Liver (tissue), 9 donors: ENCODE results near the gene BEST1. TPM values are rescaled to one million over a fixed set of nuclear protein-coding genes. Genes with fewer than 3 reads are reported as not detected.

ENCODE experiments used
- DNase-seq: peaks from one replicate; pipeline ENCODE4 v3.0.0-alpha.2; 2017; ENCODE audit warnings: low spot score
- H3K27ac ChIP-seq, 2 donors: one replicate each; pipeline ENCODE4 v1.7.0; 2013; ENCODE audit warnings: inconsistent platforms in 2 of 2, low read length in 2 of 2, control low read depth in 1 of 2, low read depth in 1 of 2, mild to moderate bottlenecking in 1 of 2
- H3K27me3 ChIP-seq, 4 donors: one replicate each; pipeline versions ENCODE4 v1.6.1 to v1.7.0; 2013; ENCODE audit warnings: low read length in 3 of 4, inconsistent platforms in 1 of 4, mild to moderate bottlenecking in 1 of 4, moderate library complexity in 1 of 4; ENCODE audit not compliant: control insufficient read depth in 4 of 4, insufficient read depth in 4 of 4
- H3K36me3 ChIP-seq, 4 donors: one replicate each; pipeline versions ENCODE4 v1.6.1 to v1.7.0; 2013; ENCODE audit warnings: low read length in 3 of 4, mild to moderate bottlenecking in 3 of 4, low read depth in 1 of 4, moderate library complexity in 1 of 4; ENCODE audit not compliant: control insufficient read depth in 4 of 4, insufficient read depth in 3 of 4
- H3K4me1 ChIP-seq, 4 donors: one replicate each; pipeline versions ENCODE4 v1.6.1 to v1.7.0; 2013; ENCODE audit warnings: low read length in 3 of 4, mild to moderate bottlenecking in 3 of 4, moderate library complexity in 1 of 4; ENCODE audit not compliant: control insufficient read depth in 4 of 4, insufficient read depth in 4 of 4
- H3K4me3 ChIP-seq, 3 donors: one replicate each; pipeline versions ENCODE4 v1.6.1 to v1.7.0; 2013; ENCODE audit warnings: low read length in 3 of 3, control low read depth in 1 of 3, low read depth in 1 of 3, mild to moderate bottlenecking in 1 of 3
- H3K9ac ChIP-seq, 2 donors: one replicate each; pipeline ENCODE4 v1.7.0; 2013; ENCODE audit warnings: low read length in 2 of 2, mild to moderate bottlenecking in 2 of 2, moderate library complexity in 2 of 2, control low read depth in 1 of 2, low read depth in 1 of 2
- H3K9me3 ChIP-seq, 4 donors: one replicate each; pipeline versions ENCODE4 v1.6.1 to v1.7.0; 2013; ENCODE audit warnings: low read length in 3 of 4; ENCODE audit not compliant: control insufficient read depth in 4 of 4
- ATF3 ChIP-seq: IDR thresholded peaks from 2 replicates; pipeline ENCODE4 v1.6.1; 2016; ENCODE audit warnings: antibody characterized with exemption
- EGR1 ChIP-seq, 2 donors: IDR thresholded peaks; 2 replicates each; pipeline ENCODE4 v1.6.1; 2016 to 2018; ENCODE audit warnings: antibody characterized with exemption in 2 of 2, low read depth in 2 of 2
- FOXA1 ChIP-seq: IDR thresholded peaks from 2 replicates; pipeline ENCODE4 v1.6.1; 2016; ENCODE audit warnings: antibody characterized with exemption
- FOXA2 ChIP-seq: IDR thresholded peaks from 2 replicates; pipeline ENCODE4 v1.6.1; 2016; ENCODE audit warnings: antibody characterized with exemption
- HNF4A ChIP-seq, 2 donors: conservative IDR thresholded peaks; 2 replicates each; pipeline ENCODE4 v1.6.1; 2016; ENCODE audit warnings: antibody characterized with exemption in 2 of 2, mild to moderate bottlenecking in 2 of 2
- HNF4G ChIP-seq: IDR thresholded peaks from 2 replicates; pipeline ENCODE4 v1.6.1; 2016; ENCODE audit warnings: antibody characterized with exemption
- JUND ChIP-seq, 2 donors: IDR thresholded peaks; 2 replicates each; pipeline ENCODE4 v1.6.1; 2016; ENCODE audit warnings: antibody characterized with exemption in 2 of 2
- MAX ChIP-seq: IDR thresholded peaks from 2 replicates; pipeline ENCODE4 v1.6.1; 2016; ENCODE audit warnings: antibody characterized with exemption
- NR2F2 ChIP-seq: IDR thresholded peaks from 2 replicates; pipeline ENCODE4 v1.6.1; 2016; ENCODE audit warnings: antibody characterized with exemption
- RAD21 ChIP-seq, 2 donors: IDR thresholded peaks; 2 replicates each; pipeline ENCODE4 v1.6.1; 2016; ENCODE audit warnings: antibody characterized with exemption in 2 of 2, mild to moderate bottlenecking in 2 of 2
- REST ChIP-seq: IDR thresholded peaks from 2 replicates; pipeline ENCODE4 v1.6.1; 2016; ENCODE audit warnings: antibody characterized with exemption, mild to moderate bottlenecking
- RXRA ChIP-seq, 2 donors: IDR thresholded peaks; 2 replicates each; pipeline ENCODE4 v1.6.1; 2017 to 2018; ENCODE audit warnings: antibody characterized with exemption in 2 of 2, mild to moderate bottlenecking in 1 of 2
- SP1 ChIP-seq: IDR thresholded peaks from 2 replicates; pipeline ENCODE4 v1.6.1; 2018; ENCODE audit warnings: antibody characterized with exemption, mild to moderate bottlenecking
- YY1 ChIP-seq: IDR thresholded peaks from 2 replicates; pipeline ENCODE4 v1.6.1; 2016; ENCODE audit warnings: antibody characterized with exemption, mild to moderate bottlenecking
- ZBTB33 ChIP-seq: IDR thresholded peaks from 2 replicates; pipeline ENCODE4 v1.6.1; 2016; ENCODE audit warnings: antibody characterized with exemption
- WGBS: extraction: QIAGEN DNeasy Blood & Tissue Kit; methylation state at CpG from one replicate; pipeline ENCODE4 v1.1.7; 2013; 5-methylcytosine and 5-hydroxymethylcytosine counted together
- polyA plus RNA-seq, 2 donors: library from polyadenylated mRNA; stranded (reverse) in 1 of 2; unstranded in 1 of 2; fragments of 200-250 nt in 1 of 2; fragments of >200 nt in 1 of 2; fragmentation: Nextera tagmentation in 1 of 2; extraction: Ambion mirVana in 1 of 2; gene quantifications; one replicate each; pipeline versions ENCODE4 v1.2.1 to v1.2.3, GENCODE V29; 2013 to 2015
- total RNA-seq, 2 donors: library from RNA; depleted of rRNA; stranded (reverse); fragments of >200 nt; gene quantifications; one replicate each; pipeline ENCODE4 v1.2.3, GENCODE V29; 2014
- donor health status: healthy.
- donor health status: healthy.
- donor health status: healthy.
- donor health status: healthy.
- donor health status: healthy.

The BEST1 gene
- total and polyA plus RNA-seq, 4 donors = 0.22 to 1.6 (median 1.1) TPM

- no peak within 1 kb of the TSS for H3K9ac ChIP-seq
- no peaks in the 10 kb centered on the region for H3K36me3 ChIP-seq
- no peak for TF ChIP-seq EGR1 (IDR thresholded peaks at IDR 0.05; ENCODE audit: low read depth in 2 of 2)
- TF ChIP-seq SP1 = peak; percentile 20
- TF ChIP-seq ZBTB33 = no peak
- DNase-seq = peak; percentile 65
- peaks cover 0 to 5% (median 4%) of the 10 kb centered on the region in 4 donors for H3K4me1 ChIP-seq
- H3K4me3 ChIP-seq = peak within 1 kb of the TSS in 2 of 3 donors; percentile 43 to 64
- H3K9me3 ChIP-seq = no peaks in the 10 kb centered on the region
- peak within 1 kb of the TSS; percentile 40 to 61 for H3K27ac ChIP-seq
- WGBS = 4% methylated on average over 74 of the region's 74 CpGs
- no peaks in the 10 kb centered on the region for H3K27me3 ChIP-seq
Measured at GRCh38 chr11:61917334-61918109, 32.6 kb upstream of the BEST1 start, which contains the start of gene RAB3IL1. RAB3IL1 (minus strand) TSS chr11:61917566; CDS start chr11:61917367, 199 bp downstream.

- no peak for TF ChIP-seq NR2F2
- no peak for TF ChIP-seq YY1
- no peak for TF ChIP-seq ZBTB33
- no peak for TF ChIP-seq FOXA2
- TF ChIP-seq MAX = no peak
- no peak for TF ChIP-seq SP1
- TF ChIP-seq RXRA (IDR thresholded peaks at IDR 0.05) = no peak
- TF ChIP-seq RAD21 (IDR thresholded peaks at IDR 0.05) = no peak
- TF ChIP-seq HNF4A (conservative IDR thresholded peaks at IDR 0.05) = no peak
- no peak for TF ChIP-seq EGR1 (IDR thresholded peaks at IDR 0.05; ENCODE audit: low read depth in 2 of 2)
- no peak for TF ChIP-seq HNF4G
- no peak for TF ChIP-seq REST
- TF ChIP-seq FOXA1 = no peak
- TF ChIP-seq ATF3 = no peak
- no peak for TF ChIP-seq JUND (IDR thresholded peaks at IDR 0.05)
- Histone ChIP-seq H3K9ac (no peak overlapping the region), H3K9me3 (no peaks in the 10 kb centered on the region), H3K36me3 (no peaks in the 10 kb centered on the region), H3K27me3 (no peaks in the 10 kb centered on the region), H3K27ac (peak overlapping the region; percentile 15 to 39), H3K4me3 (no peak overlapping the region), H3K4me1 (peaks cover 0 to 12% (median 6%) of the 10 kb centered on the region in 4 donors)
- peak; percentile 34 for DNase-seq
- 80% methylated on average over 14 of the region's 14 CpGs for WGBS
Measured at GRCh38 chr11:61918251-61918937, 31.8 kb upstream of the BEST1 start.
